HG03039 (cell line): Measurements from ENCODE around the gene BCL11B.

Source experiments
- ATAC-seq: cut with Tn5 transposase; IDR thresholded peaks from one replicate; pipeline ENCODE4 v1.9.1; 2021; ENCODE audit warnings: mild to moderate bottlenecking, moderate library complexity; ENCODE audit not compliant: unreplicated experiment

Gene BCL11B

DNA sequence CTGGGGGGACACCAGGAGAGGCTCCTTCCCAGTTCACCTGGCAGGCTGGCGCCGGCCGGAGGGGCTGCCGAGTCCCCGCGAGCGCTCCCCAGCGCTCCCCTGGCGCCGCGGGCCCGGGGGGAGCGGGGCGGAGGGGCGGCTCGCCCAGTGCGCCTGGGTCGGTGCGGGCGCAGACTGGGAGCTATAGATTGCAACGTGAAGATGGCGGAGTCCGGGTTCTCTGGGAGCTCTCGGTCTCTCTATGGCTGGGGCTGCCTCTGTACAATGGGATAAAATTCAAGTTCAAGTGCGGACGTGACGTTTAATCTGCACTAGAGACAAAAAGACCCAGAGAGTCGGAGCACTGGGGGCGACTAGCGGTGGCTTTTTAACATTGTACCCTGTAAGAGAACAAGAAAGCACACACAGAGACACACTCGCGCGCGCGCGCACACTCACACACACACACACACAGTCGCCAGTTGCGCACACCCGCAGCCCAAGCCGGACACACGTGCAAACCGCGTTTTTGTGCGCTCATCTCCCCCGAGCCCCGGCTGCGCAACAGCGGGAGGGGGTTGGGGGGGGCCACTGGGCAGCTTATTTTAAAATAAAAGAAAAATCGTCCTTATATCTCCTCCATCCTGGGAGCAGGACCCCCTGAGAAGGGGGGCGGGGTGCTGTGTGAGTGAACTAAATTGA lies at the start of gene BCL11B:
Gene BCL11B (minus strand): TSS at position 247 of the 681 bp plus-strand sequence. CDS start 979 bp downstream, outside the sequence.
- peak; percentile 64 for ATAC-seq

DNA sequence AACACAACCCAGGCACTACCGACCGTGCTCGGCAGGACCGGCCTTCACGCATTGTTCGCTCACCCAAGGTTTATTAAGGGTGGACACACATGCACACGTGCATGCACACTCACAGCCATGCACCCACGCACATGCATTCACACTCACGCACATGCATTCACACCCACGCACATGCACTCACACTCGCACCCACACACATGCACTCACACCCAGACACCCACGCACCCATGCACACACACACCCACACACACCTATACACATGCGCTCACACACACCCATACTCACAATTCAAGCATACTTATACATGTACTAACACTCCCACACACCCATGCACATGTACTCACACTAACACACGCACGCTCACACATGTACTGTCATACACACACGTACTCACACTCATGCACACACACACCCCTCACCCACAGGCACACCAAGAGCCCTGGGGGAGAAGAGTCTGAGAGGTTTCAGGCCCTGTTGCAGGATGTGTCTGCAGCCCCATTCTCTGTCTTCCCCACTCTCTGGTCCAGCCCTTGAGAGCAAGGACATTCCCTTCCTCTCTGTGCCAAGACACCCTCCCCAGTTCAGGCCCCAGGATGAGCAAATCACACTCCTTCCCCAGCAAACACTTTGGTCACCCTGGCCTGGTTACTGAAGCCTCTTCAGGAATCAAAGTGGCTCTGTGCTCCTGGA lies 49.4 kb upstream of the BCL11B start:
- no peak for ATAC-seq

DNA sequence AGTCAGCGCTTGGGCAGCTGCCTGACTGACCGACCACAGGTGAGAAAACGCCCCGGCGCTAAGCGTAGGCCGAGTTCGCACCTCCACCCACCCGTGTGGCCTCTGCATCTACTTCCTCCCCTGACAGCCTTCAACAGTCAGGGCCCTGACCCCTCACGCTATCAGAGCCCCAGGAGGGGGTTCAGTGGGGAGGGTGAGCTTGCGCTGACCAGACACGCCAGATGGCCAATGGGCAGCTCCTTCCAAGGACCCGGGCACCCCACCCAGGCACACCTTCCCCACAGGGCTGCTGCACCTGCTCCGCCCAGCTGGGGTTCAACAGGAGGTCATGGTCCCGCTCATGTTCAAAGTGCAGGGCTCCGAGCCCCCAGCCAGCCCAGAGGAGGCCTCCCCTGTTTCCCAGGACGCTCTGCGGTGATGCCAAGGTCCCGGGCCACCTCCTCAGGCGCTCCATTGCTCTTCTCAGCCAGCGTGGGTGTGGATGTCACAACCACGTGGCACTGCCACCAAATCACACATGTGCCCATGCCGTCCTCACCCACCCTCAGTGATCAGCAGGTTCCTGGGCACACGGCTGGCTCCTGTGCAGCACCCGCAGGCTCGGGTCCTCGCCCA lies 48.7 kb upstream of the BCL11B start:
- no peak for ATAC-seq

DNA sequence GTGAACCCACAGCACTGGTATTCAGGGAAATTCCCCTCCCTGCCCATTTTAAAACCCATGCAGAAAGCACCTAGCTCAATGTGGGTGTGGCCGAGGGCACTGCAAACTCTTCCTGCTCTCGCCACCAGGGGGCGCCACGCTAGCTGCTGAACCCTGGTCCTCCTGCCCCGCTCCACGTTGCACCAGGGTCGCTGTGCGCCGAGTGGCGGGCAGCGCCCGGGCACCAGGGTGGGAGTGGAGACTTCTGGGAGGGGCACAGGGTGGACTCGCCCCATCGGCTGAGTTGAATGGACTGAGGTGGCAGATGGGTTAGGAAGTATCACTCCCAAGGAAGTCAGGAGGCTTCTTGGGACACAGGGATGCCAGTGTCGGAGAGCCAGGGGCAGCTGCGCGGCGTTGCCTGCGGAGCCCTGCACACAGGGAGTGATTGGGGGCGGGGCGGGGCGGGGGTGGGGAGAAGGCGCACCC lies 48.1 kb upstream of the BCL11B start:
- no peak for ATAC-seq

DNA sequence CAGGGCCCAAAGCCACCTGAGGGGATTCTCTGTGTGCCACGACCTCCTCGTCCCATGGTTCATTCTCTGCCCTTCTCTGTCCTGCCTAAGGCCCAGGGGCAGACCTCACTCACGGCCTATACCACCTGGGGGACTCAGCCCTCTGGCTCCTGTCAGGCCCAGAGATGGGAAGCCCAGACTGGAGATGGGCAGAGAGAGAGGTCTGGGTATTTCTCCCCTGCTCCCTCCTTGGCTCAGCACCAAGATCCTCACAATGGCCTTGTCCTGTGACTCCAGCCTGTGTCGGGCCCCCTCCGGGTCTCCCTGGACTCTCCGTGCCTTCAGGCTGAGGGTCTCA lies 46.9 kb upstream of the BCL11B start:
- ATAC-seq: no peak

DNA sequence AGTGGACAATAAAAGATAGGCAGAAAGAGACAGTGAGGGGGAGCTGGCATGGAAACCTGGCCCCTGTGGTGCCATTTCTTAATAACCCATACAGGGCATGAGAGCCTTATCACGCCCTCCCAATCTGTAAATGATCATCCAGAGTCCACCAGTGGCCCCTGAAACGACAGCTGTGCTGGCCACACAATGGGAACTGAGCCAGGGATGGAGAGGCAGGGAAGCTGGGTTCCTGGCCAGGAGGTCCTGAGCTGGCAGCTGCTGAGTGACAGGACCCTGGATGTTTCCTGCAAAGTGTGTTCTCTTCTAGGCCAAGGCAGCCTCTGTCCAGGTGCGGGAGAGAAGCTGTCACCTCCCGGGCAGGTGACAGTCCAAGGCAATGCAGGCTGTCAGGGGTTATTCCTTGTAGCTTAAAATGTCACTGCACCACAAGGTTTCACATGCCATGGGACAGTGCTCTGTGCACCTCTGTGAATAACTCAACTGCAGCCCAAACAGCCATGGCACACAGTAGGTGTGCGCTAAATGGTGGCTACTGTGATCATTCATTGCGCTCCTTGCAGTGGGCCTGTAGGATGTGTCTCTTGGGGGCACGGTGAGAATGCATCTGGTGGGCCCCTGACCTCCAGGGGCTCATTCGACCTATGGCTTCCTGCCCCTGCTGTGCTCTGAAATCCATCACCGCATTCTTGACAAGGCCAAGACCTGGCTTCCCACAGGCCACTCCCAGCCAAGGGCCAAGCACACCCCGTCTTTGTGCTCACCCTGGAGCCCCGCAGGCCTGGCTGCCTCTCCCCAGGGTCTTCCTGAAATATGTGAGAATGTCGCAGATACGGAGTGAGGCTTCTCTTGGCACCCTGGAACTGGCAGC lies 46.3 kb upstream of the BCL11B start:
- ATAC-seq: no peak

DNA sequence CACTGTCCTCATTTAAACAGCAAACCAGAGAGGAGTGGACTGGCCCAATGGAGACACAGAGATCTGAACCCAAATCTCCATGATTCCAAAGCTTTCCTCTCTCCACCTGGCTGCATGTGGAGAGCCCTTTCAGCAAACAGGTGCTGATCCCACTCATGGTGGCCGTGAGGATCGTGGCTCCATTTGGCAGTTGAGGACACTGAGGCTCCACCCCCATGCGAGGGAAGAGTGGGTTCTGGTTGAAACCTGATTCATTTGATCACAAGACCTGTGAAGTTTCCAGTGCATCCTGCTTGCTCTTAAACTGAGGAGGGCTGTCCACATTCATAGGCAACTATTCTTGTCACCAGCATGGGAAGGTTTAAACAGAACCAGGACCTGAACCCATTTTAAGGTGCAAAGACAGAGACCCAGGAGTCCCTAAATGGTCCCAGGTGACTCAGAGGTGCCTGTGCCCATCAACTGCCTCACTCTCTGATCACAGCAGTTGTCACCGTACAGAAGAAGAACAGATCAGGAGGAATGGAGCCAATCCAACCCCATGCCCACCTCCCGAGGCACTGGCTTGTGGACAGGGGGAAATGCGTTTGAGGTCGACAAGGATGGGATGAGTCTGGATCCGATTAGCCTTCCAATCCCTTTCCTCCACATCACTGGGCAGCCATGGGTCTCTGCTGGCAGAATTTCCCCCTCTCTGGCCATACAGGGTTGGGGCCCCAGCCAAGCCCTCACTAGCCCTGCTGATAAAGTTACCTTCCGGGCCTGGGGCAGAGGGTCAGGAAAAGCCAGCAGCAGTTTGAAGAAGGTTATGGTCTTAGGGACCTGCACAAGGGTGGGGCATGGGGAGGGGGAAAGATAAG lies 45.5 kb upstream of the BCL11B start:
- no peak for ATAC-seq

DNA sequence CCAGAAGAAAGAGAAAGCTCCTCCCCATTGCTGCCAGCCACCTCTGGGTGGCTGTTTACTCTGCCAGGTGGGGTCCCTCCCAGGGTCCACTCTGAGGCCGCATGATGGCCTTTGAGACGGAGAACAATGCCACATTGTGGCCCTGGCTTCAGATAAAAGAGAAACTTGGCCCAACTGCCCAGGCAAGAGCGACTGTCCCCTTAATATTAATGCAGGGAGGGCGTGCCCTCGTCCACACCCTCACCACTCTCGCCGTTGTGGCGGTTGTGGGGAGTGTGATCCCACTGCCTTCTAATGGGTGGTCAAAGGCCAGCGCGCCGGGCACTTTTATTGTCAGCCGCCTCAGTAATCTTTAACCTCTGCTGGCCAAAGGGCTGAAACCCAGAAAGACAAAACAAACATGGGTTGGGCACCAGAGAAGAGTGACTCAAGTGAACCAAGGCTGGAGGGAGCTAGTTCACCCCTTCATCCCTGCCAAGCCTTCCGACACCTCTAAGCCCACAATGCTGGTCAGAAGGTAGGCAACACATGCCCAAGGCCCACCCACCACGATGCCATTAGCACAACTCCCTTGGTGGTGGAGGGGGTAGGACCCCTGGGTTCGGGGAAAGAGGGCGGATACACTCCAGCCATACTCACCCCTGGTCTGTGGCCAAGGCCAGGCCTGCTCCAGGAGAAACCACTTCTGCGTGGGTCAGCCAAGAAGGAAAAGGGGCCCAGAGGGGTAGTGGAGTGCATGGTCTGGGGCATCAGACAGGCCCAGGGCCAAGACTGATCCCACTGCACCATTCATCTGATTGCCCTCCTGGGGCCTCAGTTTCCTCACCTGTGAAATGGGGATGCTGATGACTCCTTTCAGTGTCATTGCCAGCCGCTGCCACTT lies 44.5 kb upstream of the BCL11B start:
- no peak for ATAC-seq

DNA sequence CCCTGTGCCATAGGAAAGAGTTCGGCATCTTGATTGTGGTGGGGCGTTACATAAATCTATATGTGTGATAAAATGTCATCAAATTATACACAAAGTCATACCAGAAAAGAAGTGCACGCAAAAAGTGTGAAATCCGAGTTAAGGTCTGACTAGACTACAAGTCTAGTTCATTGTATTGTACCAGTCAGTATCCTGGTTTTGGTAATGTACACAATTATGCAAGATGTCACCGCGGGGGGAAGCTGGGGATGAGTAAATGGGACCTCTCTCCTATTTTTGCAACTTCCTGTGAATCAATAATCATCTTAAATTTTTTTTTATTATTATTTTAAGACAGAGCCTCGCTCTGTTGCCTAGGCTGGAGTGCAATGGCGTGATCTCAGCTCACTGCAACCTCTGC lies 43.2 kb upstream of the BCL11B start:
- ATAC-seq: no peak

DNA sequence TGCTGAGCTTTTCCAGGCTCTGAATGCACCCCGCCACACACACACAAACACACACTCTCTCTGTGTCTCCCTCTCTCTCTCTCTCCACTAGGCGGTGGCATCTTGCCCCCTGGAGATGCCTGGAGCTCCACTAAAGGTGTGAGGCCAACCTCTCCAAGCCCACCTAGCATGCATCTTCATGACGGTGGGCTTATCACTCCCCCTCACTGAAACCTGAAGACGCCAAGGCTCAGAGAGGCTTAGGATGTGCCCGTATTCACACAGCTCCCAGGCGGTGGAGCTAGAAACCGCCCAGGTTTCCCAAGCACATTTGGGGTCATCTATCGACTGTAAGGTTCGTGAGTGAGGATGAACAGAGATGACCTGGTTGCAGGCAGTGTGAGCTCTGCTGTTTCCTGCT lies 42.6 kb upstream of the BCL11B start:
- ATAC-seq: no peak

DNA sequence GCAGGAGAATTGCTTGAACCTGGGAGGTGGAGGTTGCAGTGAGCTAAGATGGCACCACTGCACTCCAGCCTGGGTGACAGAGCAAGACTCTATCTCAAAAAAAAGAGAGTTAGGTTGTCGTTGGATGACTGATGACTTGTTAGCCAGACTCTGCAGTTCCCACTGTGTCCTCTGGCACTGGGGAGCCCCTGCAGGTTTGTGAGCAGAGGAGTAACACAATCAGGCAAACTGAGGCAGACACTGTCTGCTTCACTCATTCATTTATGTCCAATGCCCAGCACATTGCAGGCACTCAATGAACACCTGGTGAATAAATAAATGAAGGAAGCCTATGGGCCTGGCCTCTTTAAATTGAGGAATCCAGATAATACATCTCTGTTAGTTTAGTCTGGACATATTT lies 41.2 kb upstream of the BCL11B start:
- ATAC-seq: no peak

DNA sequence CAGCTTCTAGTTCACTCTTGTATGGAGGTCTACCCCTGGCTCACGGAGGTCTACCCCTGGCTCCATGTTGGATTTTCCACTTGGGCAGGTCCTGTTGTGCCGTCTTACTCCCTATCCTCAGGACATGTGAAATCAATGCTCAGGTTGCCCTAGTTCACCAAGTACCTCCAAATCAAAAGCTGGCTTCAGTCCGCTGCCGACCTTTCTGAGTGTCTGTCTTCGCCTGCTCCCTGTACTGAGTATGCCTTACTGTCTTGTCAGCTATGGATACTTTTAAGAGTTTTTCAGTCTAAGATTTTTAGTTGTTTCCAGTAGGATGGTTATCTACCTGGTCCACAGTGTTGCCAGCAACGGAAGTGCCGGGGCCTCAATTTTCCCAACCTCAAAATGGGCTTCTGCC lies 40.1 kb upstream of the BCL11B start:
- ATAC-seq: no peak

DNA sequence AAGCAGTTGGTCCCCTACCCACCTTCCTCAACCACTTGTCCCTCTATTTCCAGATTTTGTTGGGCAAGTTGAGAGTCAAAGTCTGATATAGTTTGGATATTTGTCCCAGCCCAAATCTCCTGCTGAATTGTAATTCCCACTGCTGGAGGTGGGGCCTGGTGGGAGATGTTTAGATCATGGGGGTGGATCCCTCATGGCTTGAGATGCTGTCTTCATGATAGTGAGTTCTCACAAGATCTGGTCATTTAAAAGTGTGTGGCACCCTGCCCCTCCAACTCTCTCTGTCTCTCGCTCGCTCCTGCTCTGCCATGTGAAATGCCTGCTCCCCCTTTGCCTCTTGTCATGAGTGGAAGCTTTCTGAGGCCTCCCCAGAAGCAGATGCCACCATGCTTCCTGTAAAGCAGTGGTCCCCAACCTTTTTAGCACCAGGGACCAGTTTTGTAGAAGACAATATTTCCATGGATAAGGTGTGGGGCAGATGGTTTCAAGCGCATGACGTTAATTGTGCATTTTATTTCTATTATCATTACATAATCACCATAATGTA lies 37.3 kb upstream of the BCL11B start:
- no peak for ATAC-seq

DNA sequence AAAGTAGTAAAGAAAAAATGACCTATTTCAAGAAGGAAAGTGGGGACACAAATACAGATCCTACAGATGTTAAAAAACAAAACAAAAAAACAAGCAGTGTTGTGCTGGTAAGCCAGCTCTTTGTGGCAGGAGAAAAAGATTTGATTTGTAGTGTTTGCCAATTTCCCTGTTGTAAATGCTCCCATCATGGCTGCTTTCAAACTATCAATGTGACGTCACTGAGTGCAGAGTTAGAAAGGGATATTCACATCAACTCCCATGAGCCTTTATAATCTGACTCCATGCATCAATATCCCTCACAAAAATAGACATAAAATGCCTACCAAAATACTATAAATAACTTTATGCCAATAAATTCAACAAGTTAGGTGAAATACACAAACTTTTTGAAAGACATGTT lies 32.2 kb upstream of the BCL11B start:
- ATAC-seq: no peak

DNA sequence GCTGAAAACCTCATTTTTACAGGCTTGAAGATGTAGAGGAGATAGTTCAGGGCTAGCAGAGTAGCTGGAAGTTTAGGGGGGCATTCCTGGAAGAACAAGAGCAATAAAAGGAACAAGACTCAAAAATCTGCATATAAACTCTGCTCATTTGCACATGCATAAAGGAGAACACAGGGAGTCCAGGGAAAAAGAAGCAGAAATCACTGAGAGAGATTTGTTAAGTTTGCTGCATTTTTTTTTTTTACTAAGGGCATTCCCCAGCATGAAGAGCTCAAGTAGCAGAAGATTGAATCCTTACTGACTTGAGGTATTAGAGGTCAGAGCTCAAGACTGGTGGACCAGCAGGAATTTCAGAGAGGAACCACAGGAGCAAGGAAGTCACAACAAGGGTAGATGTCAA lies 28.2 kb upstream of the BCL11B start:
- no peak for ATAC-seq

DNA sequence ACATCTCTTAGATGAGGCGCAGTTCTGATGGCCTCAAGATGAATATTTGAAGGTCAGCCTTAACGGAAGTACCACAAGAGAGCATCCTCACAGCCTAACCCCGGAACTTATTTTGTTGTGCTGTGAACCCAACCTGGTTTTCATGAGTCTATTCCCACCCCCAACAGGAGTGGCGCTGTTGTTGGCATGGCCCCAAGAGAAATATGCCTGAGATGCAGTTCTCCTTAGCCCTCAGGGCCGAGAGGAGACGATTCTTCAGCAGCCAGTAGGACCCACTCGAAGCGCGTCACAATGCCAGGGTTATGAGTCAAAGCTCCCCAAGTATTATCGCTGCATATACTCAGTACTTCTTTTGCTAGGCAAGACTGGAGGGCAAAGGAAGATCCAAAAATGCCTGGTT lies 24.5 kb upstream of the BCL11B start:
- no peak for ATAC-seq

DNA sequence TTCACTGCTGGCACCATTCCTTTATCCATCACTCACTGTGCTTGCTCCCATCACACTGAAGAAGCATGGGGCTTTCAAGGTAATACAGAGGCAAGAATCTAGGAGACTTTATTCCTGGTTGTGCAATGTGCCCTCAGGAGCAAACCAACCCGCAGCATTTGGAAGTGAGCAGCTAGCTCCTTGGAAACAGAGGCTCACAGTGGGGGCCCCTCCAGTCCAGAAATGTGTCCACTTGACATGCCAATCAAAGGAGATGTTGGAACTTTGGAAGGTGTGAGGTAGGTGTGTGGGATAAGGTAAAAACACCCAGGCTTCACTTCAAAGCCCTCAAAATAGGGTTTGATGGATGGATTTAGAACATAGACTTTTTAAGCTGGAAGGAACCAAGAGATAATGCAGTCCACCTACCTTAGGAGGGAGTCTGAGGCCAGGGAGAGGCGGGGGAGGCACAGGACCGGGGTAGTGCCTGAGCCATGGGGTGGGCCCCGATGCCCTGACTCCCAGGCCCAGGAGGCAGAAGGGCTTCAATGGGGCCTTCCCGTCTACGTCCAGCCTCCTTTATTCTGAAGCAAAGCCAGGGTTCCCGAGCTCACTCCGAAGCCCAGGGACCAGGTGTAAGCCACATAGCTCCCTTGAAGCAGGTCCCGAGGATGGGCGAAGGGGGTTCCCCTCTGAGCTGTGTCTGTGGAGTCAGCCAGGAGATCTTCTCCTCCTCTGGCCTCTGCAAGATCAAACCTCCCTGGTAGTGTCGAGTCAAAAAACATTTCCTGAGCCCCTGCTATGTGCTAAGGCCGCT lies 17.6 kb upstream of the BCL11B start:
- no peak for ATAC-seq

DNA sequence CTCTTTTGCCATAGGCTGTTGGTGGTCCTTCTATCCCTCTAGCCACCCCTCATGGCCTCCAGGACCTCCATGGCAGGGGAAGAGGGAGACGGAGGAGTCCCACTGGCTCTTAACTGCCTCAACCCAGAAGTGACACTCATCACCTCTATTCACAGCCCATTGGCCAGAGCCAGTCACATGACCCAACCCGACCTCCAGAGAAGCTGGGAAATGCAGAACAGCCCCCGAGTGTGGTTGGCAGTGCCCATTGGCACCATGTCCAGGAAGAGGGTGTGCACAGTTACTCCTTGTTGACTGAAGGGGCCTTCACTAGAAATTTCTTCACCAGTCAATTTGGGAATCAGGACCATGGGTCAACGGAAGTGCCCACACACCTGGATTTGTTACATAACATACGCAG lies 17.0 kb upstream of the BCL11B start:
- no peak for ATAC-seq
